ENCODE data around the gene KMT2D. TPM values are rescaled to one million over a fixed set of nuclear protein-coding genes. Genes with fewer than 3 reads are reported as not detected.

The KMT2D gene
- total and polyA plus RNA-seq, 2 experiments from 2014 or later = 17.6 to 120 TPM

GRCh38 chr12:49032679-49033447 lies 27.7 kb downstream of the KMT2D start:
- TF ChIP-seq POLR2AphosphoS5 (IDR thresholded peaks at IDR 0.05; ENCODE audit: low read depth) = no peak
- no peak for TF ChIP-seq JUNB (IDR thresholded peaks at IDR 0.05; ENCODE audit: unreplicated experiment)
- TF ChIP-seq STAT1 (IDR thresholded peaks at IDR 0.05; ENCODE audit: unreplicated experiment) = no peak
- TF ChIP-seq NANOG (IDR thresholded peaks at IDR 0.05; ENCODE audit: borderline replicate concordance) = no peak
- no peak for TF ChIP-seq ETS1 (IDR thresholded peaks at IDR 0.05)
- TF ChIP-seq EZH2phosphoT487 (IDR thresholded peaks at IDR 0.05; ENCODE audit: unreplicated experiment) = no peak
- TF ChIP-seq ZNF114 (CRISPR knock-in tag; IDR thresholded peaks at IDR 0.05) = no peak
- no peak for TF ChIP-seq EZH2 (IDR thresholded peaks at IDR 0.05; ENCODE audit: low read depth, unreplicated experiment)
- TF ChIP-seq CREB1 (CRISPR knock-in tag; IDR thresholded peaks at IDR 0.05; ENCODE audit: low read depth) = no peak
- no peak for TF ChIP-seq CTCF (conservative IDR thresholded peaks at IDR 0.05; ENCODE audit: low read depth in 2 of 2)
- no peak for TF ChIP-seq ZNF462 (CRISPR knock-in tag; IDR thresholded peaks at IDR 0.05)
- no peak for TF ChIP-seq ZNF331 (CRISPR knock-in tag; IDR thresholded peaks at IDR 0.05; ENCODE audit: low read depth)
- TF ChIP-seq REST (IDR thresholded peaks at IDR 0.05; ENCODE audit: unreplicated experiment) = no peak
- H3K4me1 ChIP-seq (ENCODE audit: insufficient read depth) = no peaks in the 10 kb centered on the region
- no peaks in the 10 kb centered on the region for H3K4me1 Mint-ChIP-seq
- peaks cover 11% of the 10 kb centered on the region for H3K27me3 Mint-ChIP-seq (ENCODE audit: insufficient read depth, low read depth, poor library complexity)
- no peaks in the 10 kb centered on the region for H3K9me3 Mint-ChIP-seq
- no peak overlapping the region for H3K27ac Mint-ChIP-seq
- no peak for DNase-seq (ENCODE audit: low spot score)
- peaks cover 18% of the 10 kb centered on the region; the same call in 1 of the 2 replicates for H3K36me3 ChIP-seq (ENCODE audit: insufficient read depth)
- H3K79me2 ChIP-seq (replicated peaks; ENCODE audit: insufficient read depth) = no peaks in the 10 kb centered on the region
- H3K36me3 Mint-ChIP-seq (ENCODE audit: low read depth) = peaks cover 74% of the 10 kb centered on the region
- no peaks in the 10 kb centered on the region for H3F3A ChIP-seq (replicated peaks; ENCODE audit: low read depth)
- no peak overlapping the region for H2AFZ ChIP-seq
- no peaks in the 10 kb centered on the region for H3K27me3 ChIP-seq (ENCODE audit: insufficient read depth)
- H4K20me1 ChIP-seq (replicated peaks; ENCODE audit: insufficient read depth) = peaks cover 12% of the 10 kb centered on the region; the same call in 1 of the 2 replicates
- no peak overlapping the region for H3K4me2 ChIP-seq
- H3K4me3 Mint-ChIP-seq = no peak overlapping the region
- H3K9me2 ChIP-seq (ENCODE audit: insufficient read depth) = no peaks in the 10 kb centered on the region
- no peak overlapping the region for H3K27ac ChIP-seq (ENCODE audit: low read depth)
- no peak overlapping the region for H3K4me3 ChIP-seq
- no peak for ATAC-seq

All from GM23338 (cell line).